IMR-90 (cell line): ENCODE results near the gene USH2A. TPM values are rescaled to one million over a fixed set of nuclear protein-coding genes. Genes with fewer than 3 reads are reported as not detected.

ENCODE experiments used
- ATAC-seq: fragments of 200-7000 bp; cut with Tn5 transposase; 2 replicates; pipeline ENCODE4 v1.9.1; 2020; ENCODE audit warnings: low read depth, mild to moderate bottlenecking, moderate library complexity
- BruUV-seq: library from RNA; stranded (reverse); fragments of 400-500 nt; replicated peaks from 2 replicates; lab custom pipeline; 2021; lab: Mats Ljungman, UMichigan
- CTCF ChIA-PET: fragments of 300-600 bp; formaldehyde crosslinking; extraction: SDS; loops from one replicate; lab custom pipeline; 2021; ENCODE audit warnings: antibody characterized with exemption; lab: Yijun Ruan, JAX
- POLR2A ChIA-PET: fragments of 300-600 bp; sonication (Branson Sonifier 250); formaldehyde crosslinking; loops from one replicate; lab custom pipeline; 2022; ENCODE audit warnings: antibody characterized with exemption; ENCODE audit not compliant: unreplicated experiment; lab: Charles Lee
- DNase-seq: peaks from one replicate; pipeline ENCODE4 v3.0.0; 2013
- H2AFZ ChIP-seq: replicated peaks from 2 replicates; pipeline ENCODE3; 2013; ENCODE audit warnings: low read length, mild to moderate bottlenecking; ENCODE audit not compliant: poor library complexity
- H2AK5ac ChIP-seq: 2 replicates; pipeline ENCODE4 v1.6.1; 2013; ENCODE audit warnings: low read depth, low read length, inconsistent platforms
- H2AK9ac ChIP-seq: replicated peaks from 2 replicates; pipeline ENCODE3; 2013; ENCODE audit warnings: mild to moderate bottlenecking, low read depth, low read length, moderate library complexity; ENCODE audit not compliant: poor library complexity
- H2BK120ac ChIP-seq: 2 replicates; pipeline ENCODE4 v1.6.1; 2013; ENCODE audit warnings: low read depth, low read length, inconsistent platforms
- H2BK15ac ChIP-seq: 3 replicates; pipeline ENCODE4 v1.6.1; 2013; ENCODE audit warnings: low read depth, low read length, inconsistent platforms
- H2BK20ac ChIP-seq: 2 replicates; pipeline ENCODE4 v1.6.1; 2013; ENCODE audit warnings: low read depth, mild to moderate bottlenecking, inconsistent platforms, low read length, moderate library complexity
- H2BK5ac ChIP-seq: 2 replicates; pipeline ENCODE4 v1.6.1; 2013; ENCODE audit warnings: mild to moderate bottlenecking, low read depth, low read length, inconsistent platforms; ENCODE audit not compliant: poor library complexity, severe bottlenecking
- H3K14ac ChIP-seq: replicated peaks from 2 replicates; pipeline ENCODE4 v1.6.1; 2013; ENCODE audit warnings: low read depth, low read length, inconsistent platforms
- H3K18ac ChIP-seq: 2 replicates; pipeline ENCODE4 v1.6.1; 2013; ENCODE audit warnings: low read depth, low read length, control low read depth
- H3K23ac ChIP-seq: 2 replicates; pipeline ENCODE4 v1.6.1; 2013; ENCODE audit warnings: low read depth, low read length, inconsistent platforms
- H3K27ac ChIP-seq: 2 replicates; pipeline ENCODE4 v1.5.1; 2013; ENCODE audit warnings: mild to moderate bottlenecking, control low read depth, low read length; ENCODE audit not compliant: insufficient read depth
- H3K27me3 ChIP-seq: 2 replicates; pipeline ENCODE4 v1.6.1; 2013; ENCODE audit warnings: low read length; ENCODE audit not compliant: control insufficient read depth, insufficient read depth
- H3K36me3 ChIP-seq: 2 replicates; pipeline ENCODE4 v1.6.1; 2013; ENCODE audit warnings: low read length, mixed read lengths; ENCODE audit not compliant: control insufficient read depth, insufficient read depth
- H3K4ac ChIP-seq: 2 replicates; pipeline ENCODE4 v1.6.1; 2013; ENCODE audit warnings: low read depth, low read length, inconsistent platforms
- H3K4me1 ChIP-seq: 2 replicates; pipeline ENCODE4 v1.6.1; 2013; ENCODE audit warnings: low read length, mixed read lengths; ENCODE audit not compliant: control insufficient read depth, insufficient read depth
- H3K4me2 ChIP-seq: 2 replicates; pipeline ENCODE4 v1.6.1; 2013; ENCODE audit warnings: low read depth, mild to moderate bottlenecking, control low read depth, low read length, moderate library complexity
- H3K4me3 ChIP-seq: 2 replicates; pipeline ENCODE4 v1.5.1; 2013; ENCODE audit warnings: low read depth, mild to moderate bottlenecking, control low read depth, low read length, moderate library complexity; ENCODE audit not compliant: insufficient read depth
- H3K56ac ChIP-seq: 2 replicates; pipeline ENCODE4 v1.6.1; 2013; ENCODE audit warnings: low read length, inconsistent platforms; ENCODE audit not compliant: insufficient read depth; ENCODE audit errors: extremely low read depth
- H3K79me1 ChIP-seq, 2 experiments: 2 replicates each; pipeline ENCODE4 v1.6.1; 2013; ENCODE audit warnings: low read length in 2 of 2, inconsistent platforms in 1 of 2, low read depth in 1 of 2
- H3K9ac ChIP-seq: 2 replicates; pipeline ENCODE4 v1.6.1; 2013; ENCODE audit warnings: low read depth, low read length, control low read depth
- H3K9me1 ChIP-seq: 2 replicates; pipeline ENCODE4 v1.6.1; 2013; ENCODE audit warnings: low read length, inconsistent platforms; ENCODE audit not compliant: insufficient read depth
- H3K9me3 ChIP-seq: 2 replicates; pipeline ENCODE4 v1.6.1; 2013; ENCODE audit warnings: low read length; ENCODE audit not compliant: control insufficient read depth, insufficient read depth
- H4K20me1 ChIP-seq: 2 replicates; pipeline ENCODE4 v1.6.1; 2013; ENCODE audit warnings: low read length, inconsistent platforms; ENCODE audit not compliant: insufficient read depth
- H4K5ac ChIP-seq: 2 replicates; pipeline ENCODE4 v1.6.1; 2013; ENCODE audit warnings: mild to moderate bottlenecking, low read depth, low read length, control low read depth
- H4K8ac ChIP-seq, 2 experiments: 2 replicates each; pipeline ENCODE4 v1.6.1; 2013; ENCODE audit warnings: low read depth in 2 of 2, low read length in 2 of 2, control low read depth in 1 of 2, inconsistent platforms in 1 of 2
- H4K91ac ChIP-seq: 2 replicates; pipeline ENCODE4 v1.6.1; 2013; ENCODE audit warnings: low read depth, low read length, inconsistent platforms; ENCODE audit not compliant: insufficient read depth
- CEBPB ChIP-seq: IDR thresholded peaks from 2 replicates; pipeline ENCODE4 v1.6.1; 2012; ENCODE audit warnings: low read depth, low read length, improper control_type of control experiment
- CHD1 ChIP-seq: IDR thresholded peaks from 2 replicates; pipeline ENCODE4 v1.6.1; 2012; ENCODE audit warnings: low read depth, low read length, improper control_type of control experiment
- ELK1 ChIP-seq: fragments of 150-350 bp; IDR thresholded peaks from 2 replicates; pipeline ENCODE4 v1.6.1; 2016; ENCODE audit warnings: low read depth, mild to moderate bottlenecking, low read length, moderate library complexity, borderline replicate concordance
- MAFK ChIP-seq: IDR thresholded peaks from 2 replicates; pipeline ENCODE4 v1.6.1; 2012; ENCODE audit warnings: low read depth, low read length, improper control_type of control experiment
- MAZ ChIP-seq: IDR thresholded peaks from 2 replicates; pipeline ENCODE4 v1.6.1; 2012; ENCODE audit warnings: low read depth, mild to moderate bottlenecking, low read length, improper control_type of control experiment, moderate library complexity, borderline replicate concordance
- MXI1 ChIP-seq: IDR thresholded peaks from 2 replicates; pipeline ENCODE4 v1.6.1; 2012; ENCODE audit warnings: low read depth, mild to moderate bottlenecking, low read length, moderate library complexity, borderline replicate concordance
- NFE2L2 ChIP-seq: fragments of 150-350 bp; IDR thresholded peaks from 2 replicates; pipeline ENCODE4 v1.6.1; 2016; ENCODE audit warnings: low read depth, mild to moderate bottlenecking, low read length
- POLR2A ChIP-seq: IDR thresholded peaks from 2 replicates; pipeline ENCODE4 v1.6.1; 2012; ENCODE audit warnings: mild to moderate bottlenecking, low read depth, low read length
- RAD21 ChIP-seq: IDR thresholded peaks from 2 replicates; pipeline ENCODE4 v1.6.1; 2012; ENCODE audit warnings: low read length, improper control_type of control experiment
- RCOR1 ChIP-seq: IDR thresholded peaks from 2 replicates; pipeline ENCODE4 v1.6.1; 2012; ENCODE audit warnings: mild to moderate bottlenecking, low read length, improper control_type of control experiment; ENCODE audit not compliant: insufficient replicate concordance
- RFX5 ChIP-seq: IDR thresholded peaks from 2 replicates; pipeline ENCODE4 v1.8.0; 2012; ENCODE audit warnings: low read depth, mild to moderate bottlenecking, low read length, moderate library complexity
- SMC3 ChIP-seq: fragments of 150-350 bp; IDR thresholded peaks from 2 replicates; pipeline ENCODE4 v1.6.1; 2016; ENCODE audit warnings: low read depth, mild to moderate bottlenecking, antibody characterized with exemption, low read length, moderate library complexity
- USF2 ChIP-seq: fragments of 150-350 bp; IDR thresholded peaks from 2 replicates; pipeline ENCODE4 v1.6.1; 2017; ENCODE audit warnings: mild to moderate bottlenecking, antibody characterized with exemption, low read length, low read depth
- WGBS, 2 experiments: methylation state at CpG; one replicate each; pipeline versions ENCODE4 v1.1.5 to v1.1.7; 2013; ENCODE audit warnings: missing lambda C conversion rate in 2 of 2; ENCODE audit not compliant: insufficient read length in 1 of 2; ENCODE audit errors: extremely low coverage in 2 of 2; 5-methylcytosine and 5-hydroxymethylcytosine counted together
- dilution Hi-C: fragments of 300-500 bp; cut with HindIII; formaldehyde crosslinking; loops from one replicate; pipeline ENCODE4 v1.14.3; 2018; ENCODE audit warnings: low sequenced_read_pairs; ENCODE audit not compliant: unreplicated experiment
- in situ Hi-C: fragments of 300-500 bp; cut with MboI; formaldehyde crosslinking; loops from 3 replicates; pipeline ENCODE4 v1.14.3; 2019; ENCODE audit warnings: low sequenced_read_pairs, inconsistent platforms, mixed read lengths
- intact Hi-C: fragments of 100-400 bp; cut with micrococcal nuclease; formaldehyde crosslinking; loops from 2 replicates; pipeline ENCODE4 v1.10.0; 2022
- polyA plus RNA-seq, 3 experiments: library from polyadenylated mRNA; depleted of rRNA; stranded (reverse); fragments of >200 nt; gene quantifications; 2 replicates each; pipeline ENCODE4 v1.2.3, GENCODE V29; 2012; ENCODE audit warnings: low replicate concordance in 1 of 3
- total RNA-seq: library from RNA; depleted of rRNA; stranded (reverse); fragments of >200 nt; gene quantifications from 2 replicates; pipeline ENCODE4 v1.2.3, GENCODE V29; 2012

USH2A gene
- total and polyA plus RNA-seq, 2 of the 4 experiments (the other 2 are of a cell fraction) = under 0.01 to 0.02 TPM

DNA sequence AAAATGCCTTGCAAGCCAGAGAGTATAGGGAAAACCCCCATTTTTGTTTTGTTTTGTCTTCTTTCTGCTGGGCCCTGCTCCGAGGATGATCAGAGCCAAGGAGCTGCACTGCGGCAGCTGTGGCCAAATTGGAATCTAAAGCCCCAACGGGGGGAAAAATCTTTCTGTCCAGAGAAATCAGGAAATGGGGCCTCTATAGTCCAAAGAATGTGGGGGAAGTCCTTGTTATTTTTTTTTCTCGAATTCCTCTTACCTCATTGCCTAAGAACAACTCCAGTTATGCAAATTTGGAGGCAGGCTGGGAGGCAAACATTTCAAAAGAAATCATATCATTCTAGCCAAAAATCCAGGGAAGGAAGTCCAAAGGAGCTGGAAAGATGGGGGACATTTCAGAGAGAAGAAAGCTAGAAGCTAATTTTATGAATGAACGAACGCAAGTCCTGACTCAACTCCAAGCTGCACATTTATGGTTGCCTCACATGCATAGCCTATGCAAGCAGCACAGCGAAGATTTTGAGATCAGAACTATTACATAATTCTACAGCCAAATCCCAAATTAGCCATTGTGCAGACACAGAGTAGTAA is 592.9 kb downstream of the USH2A start:
- TF ChIP-seq POLR2A (no peak), CEBPB (no peak), SMC3 (no peak), MAZ (no peak), RFX5 (no peak), CHD1 (no peak), NFE2L2 (no peak), ELK1 (no peak), USF2 (no peak), MXI1 (no peak), RCOR1 (no peak), RAD21 (no peak), MAFK (no peak)
- CTCF ChIA-PET = no interaction called here
- Histone ChIP-seq H3K4me3 (no peak overlapping the region), H3K9me3 (peaks cover 3% of the 10 kb centered on the region), H4K5ac (no peak overlapping the region), H3K9ac (no peak overlapping the region), H2BK120ac (no peak overlapping the region), H2AK5ac (no peak overlapping the region), H2BK15ac (no peak overlapping the region), H2AFZ (no peak overlapping the region), H2BK20ac (no peak overlapping the region), H3K27ac (no peak overlapping the region), H4K8ac (no peak overlapping the region), H4K20me1 (no peaks in the 10 kb centered on the region), H3K9me1 (no peaks in the 10 kb centered on the region), H3K18ac (no peak overlapping the region), H3K36me3 (no peaks in the 10 kb centered on the region), H3K23ac (no peak overlapping the region), H3K14ac (no peak overlapping the region), H3K79me1 (no peaks in the 10 kb centered on the region), H2BK5ac (no peak overlapping the region), H3K4ac (no peak overlapping the region), H3K27me3 (no peaks in the 10 kb centered on the region), H3K56ac (no peak overlapping the region), H4K91ac (no peak overlapping the region), H2AK9ac (no peak overlapping the region), H3K4me2 (no peak overlapping the region), H3K4me1 (peaks cover 2% of the 10 kb centered on the region; the same call in 1 of the 2 replicates)
- dilution Hi-C loops (no loop called here), intact Hi-C loops (no loop called here), in situ Hi-C loops (loop anchor here (25.0 kb wide), 1 partner anchor 907 kb away; no protein-coding TSS in a partner anchor)
- DNase-seq (no peak), ATAC-seq (no peak)
- WGBS, 2 experiments = no CpG with 5 or more reads among the region's 7 CpGs
- POLR2A ChIA-PET = no interaction called here
- no TSS peak for BruUV-seq
